ENCODE results near the gene CHPF2.

DNA sequence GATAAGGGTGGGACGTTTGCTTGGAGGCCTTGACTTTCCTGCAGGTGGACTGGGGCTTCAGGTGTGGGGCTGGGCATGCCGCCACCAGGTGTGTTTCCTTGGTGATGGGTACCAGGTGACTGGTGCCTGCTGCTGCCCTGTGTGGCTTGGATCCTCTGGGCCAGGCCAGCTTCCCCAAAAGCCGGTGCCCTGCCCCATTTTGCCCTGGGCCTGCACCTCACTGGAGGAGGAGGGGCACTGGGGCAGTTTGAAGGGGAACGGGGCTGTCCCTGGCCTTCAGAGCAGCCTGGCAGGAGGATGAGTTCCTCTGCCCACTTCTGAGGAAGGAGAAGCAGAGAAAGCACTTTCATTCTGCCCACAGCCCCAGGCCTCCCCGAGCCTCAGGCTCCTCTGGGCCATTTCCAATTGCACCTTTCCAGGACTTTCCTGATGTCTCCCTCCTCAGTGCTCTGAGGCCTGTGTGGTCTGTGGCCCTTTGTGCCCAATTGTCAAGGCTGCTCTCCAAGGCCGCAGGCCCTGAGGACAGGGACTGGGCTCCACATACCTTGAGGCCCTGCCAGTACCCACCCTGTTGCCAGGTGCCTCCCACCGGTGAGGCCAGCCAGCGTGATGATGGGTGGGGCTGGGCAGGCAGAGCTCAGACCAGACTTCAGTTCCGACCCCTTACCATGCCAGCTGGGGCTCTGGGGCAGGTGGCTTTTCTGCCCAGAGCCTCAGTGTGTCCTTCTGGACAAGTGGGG lies 41.5 kb downstream of the CHPF2 start:
- TF ChIP-seq POLR2A (IDR thresholded peaks at IDR 0.05), result no peak
- TF ChIP-seq, protein P1, sequence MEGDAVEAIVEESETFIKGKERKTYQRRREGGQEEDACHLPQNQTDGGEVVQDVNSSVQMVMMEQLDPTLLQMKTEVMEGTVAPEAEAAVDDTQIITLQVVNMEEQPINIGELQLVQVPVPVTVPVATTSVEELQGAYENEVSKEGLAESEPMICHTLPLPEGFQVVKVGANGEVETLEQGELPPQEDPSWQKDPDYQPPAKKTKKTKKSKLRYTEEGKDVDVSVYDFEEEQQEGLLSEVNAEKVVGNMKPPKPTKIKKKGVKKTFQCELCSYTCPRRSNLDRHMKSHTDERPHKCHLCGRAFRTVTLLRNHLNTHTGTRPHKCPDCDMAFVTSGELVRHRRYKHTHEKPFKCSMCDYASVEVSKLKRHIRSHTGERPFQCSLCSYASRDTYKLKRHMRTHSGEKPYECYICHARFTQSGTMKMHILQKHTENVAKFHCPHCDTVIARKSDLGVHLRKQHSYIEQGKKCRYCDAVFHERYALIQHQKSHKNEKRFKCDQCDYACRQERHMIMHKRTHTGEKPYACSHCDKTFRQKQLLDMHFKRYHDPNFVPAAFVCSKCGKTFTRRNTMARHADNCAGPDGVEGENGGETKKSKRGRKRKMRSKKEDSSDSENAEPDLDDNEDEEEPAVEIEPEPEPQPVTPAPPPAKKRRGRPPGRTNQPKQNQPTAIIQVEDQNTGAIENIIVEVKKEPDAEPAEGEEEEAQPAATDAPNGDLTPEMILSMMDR (IDR thresholded peaks at IDR 0.05), result no peak
